ENCODE measurements around the gene PIK3AP1.

Gene PIK3AP1

GRCh38 chr10:96609510-96609909 lies 110.8 kb downstream of the PIK3AP1 start:
- DNase-seq (ENCODE audit: low spot score): no peak

- DNase-seq (ENCODE audit: low spot score): no peak
These were observed 111.5 kb downstream of the PIK3AP1 start for GRCh38 chr10:96608805-96609204.

GRCh38 chr10:96608262-96608661 lies 112.1 kb downstream of the PIK3AP1 start:
- DNase-seq (ENCODE audit: low spot score): no peak

GRCh38 chr10:96606946-96607345 lies 113.4 kb downstream of the PIK3AP1 start:
- DNase-seq (ENCODE audit: low spot score): no peak

- DNase-seq (ENCODE audit: low spot score): peak; percentile 48
These were observed 114.1 kb downstream of the PIK3AP1 start for GRCh38 chr10:96606216-96606615.

- no peak for DNase-seq (ENCODE audit: low spot score)
These were observed 120.0 kb downstream of the PIK3AP1 start for GRCh38 chr10:96600337-96600736.

- DNase-seq (ENCODE audit: low spot score): no peak
These were observed 121.5 kb downstream of the PIK3AP1 start for GRCh38 chr10:96598846-96599245.

GRCh38 chr10:96596422-96597407 lies 123.6 kb downstream of the PIK3AP1 start:
- no peak for DNase-seq (ENCODE audit: low spot score)

GRCh38 chr10:96595741-96596140 lies 124.6 kb downstream of the PIK3AP1 start:
- no peak for DNase-seq (ENCODE audit: low spot score)

GRCh38 chr10:96591946-96592345 lies 128.4 kb downstream of the PIK3AP1 start:
- DNase-seq (ENCODE audit: low spot score): no peak

GRCh38 chr10:96588616-96589419 lies 131.5 kb downstream of the PIK3AP1 start:
- no peak for DNase-seq (ENCODE audit: low spot score)

GRCh38 chr10:96588060-96588554 lies 132.2 kb downstream of the PIK3AP1 start:
- peak; percentile 20 for DNase-seq (ENCODE audit: low spot score)

GRCh38 chr10:96587264-96588059 lies 132.9 kb downstream of the PIK3AP1 start:
- peak; percentile 82 for DNase-seq (ENCODE audit: low spot score)

- peak; percentile 85 for DNase-seq (ENCODE audit: low spot score)
These were observed 133.7 kb downstream of the PIK3AP1 start, which contains the start of gene TM9SF3 for GRCh38 chr10:96586419-96587263. TM9SF3 (minus strand) TSS chr10:96587012; CDS start chr10:96586835, 177 bp downstream.

GRCh38 chr10:96585736-96586418 lies 134.4 kb downstream of the PIK3AP1 start:
- DNase-seq (ENCODE audit: low spot score): peak; percentile 39

GRCh38 chr10:96584474-96584873 lies 135.8 kb downstream of the PIK3AP1 start:
- no peak for DNase-seq (ENCODE audit: low spot score)

- DNase-seq (ENCODE audit: low spot score): no peak
These were observed 136.3 kb downstream of the PIK3AP1 start for GRCh38 chr10:96584035-96584434.

GRCh38 chr10:96579133-96579532 lies 141.2 kb downstream of the PIK3AP1 start:
- no peak for DNase-seq (ENCODE audit: low spot score)

- DNase-seq (ENCODE audit: low spot score): no peak
These were observed 141.7 kb downstream of the PIK3AP1 start for GRCh38 chr10:96578633-96579032.

- DNase-seq (ENCODE audit: low spot score): no peak
These were observed 142.3 kb downstream of the PIK3AP1 start for GRCh38 chr10:96578022-96578421.
